Measurements from ENCODE around the gene ISG20L2.
A peak's percentile ranks its signal among the peaks of the same experiment; 100 is the strongest.
"Not testable (repeated sequence)": the region's sequence is repeated elsewhere in the genome, so short reads cannot be mapped to it uniquely, and the experiment has no call there.

Gene ISG20L2, protein sequence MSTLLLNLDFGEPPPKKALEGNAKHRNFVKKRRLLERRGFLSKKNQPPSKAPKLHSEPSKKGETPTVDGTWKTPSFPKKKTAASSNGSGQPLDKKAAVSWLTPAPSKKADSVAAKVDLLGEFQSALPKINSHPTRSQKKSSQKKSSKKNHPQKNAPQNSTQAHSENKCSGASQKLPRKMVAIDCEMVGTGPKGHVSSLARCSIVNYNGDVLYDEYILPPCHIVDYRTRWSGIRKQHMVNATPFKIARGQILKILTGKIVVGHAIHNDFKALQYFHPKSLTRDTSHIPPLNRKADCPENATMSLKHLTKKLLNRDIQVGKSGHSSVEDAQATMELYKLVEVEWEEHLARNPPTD

DNA sequence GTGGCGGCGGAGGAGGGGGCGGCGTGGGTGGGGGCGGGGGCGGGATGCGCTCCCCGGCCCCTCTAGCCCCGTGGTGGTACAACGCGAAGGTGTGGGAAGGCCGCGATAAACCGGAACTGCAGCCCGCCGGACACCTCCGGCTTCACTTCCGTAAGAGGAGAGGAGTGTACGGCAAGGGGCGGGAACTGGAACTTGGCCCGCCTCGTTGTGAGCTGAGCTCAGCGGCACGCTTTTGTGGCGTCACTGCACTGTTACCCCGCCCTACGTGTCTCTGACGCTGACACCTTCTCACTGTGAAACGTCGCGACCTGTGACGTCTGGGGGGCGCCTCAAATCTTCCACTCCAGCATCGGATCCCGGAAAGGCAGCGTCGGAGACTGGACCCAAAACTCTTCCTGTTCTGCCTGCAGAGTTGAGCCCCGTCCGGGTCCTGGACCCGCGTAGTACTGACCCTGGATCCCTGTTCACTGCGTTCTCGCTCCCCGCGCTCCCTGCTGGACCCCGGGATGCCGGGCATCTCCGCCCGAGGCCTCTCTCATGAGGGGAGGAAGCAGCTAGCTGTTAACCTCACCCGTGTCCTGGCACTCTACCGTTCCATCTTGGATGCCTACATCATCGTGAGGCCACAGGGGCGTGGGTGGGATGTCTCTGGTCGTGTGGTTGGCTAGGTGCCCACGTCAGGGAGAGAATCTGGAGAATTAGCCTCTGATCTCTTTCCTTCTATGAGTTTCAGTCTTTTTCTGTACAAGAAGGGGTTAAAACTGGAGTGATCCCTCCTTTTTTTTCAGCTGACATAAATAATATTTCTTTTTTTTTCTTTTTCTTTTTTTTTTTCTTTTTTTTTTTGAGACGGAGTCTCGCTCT, at the start of gene ISG20L2:
Gene ISG20L2, minus strand, starts transcription at position 168 of the 864 bp plus-strand sequence. CDS start 1,114 bp downstream, outside the sequence.
- DNase-seq: peak; percentile 99

DNA sequence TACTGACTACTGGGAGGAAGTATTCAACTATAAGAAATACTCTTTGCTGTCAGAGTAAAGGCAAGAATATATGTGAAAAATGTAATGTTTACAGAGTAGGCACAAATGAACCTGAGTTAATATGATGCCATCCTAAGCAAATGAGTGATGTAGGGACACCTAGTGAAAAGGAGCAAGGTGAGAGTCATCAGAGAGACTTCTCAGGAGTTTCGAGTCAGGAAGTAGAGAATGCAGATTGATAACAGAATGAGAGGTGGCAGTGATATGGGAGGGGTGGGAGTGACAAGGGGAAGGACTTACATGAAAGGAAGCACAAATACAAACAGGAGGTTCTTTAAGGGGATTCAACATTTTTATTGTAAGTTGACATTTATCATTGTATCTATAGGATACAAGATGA, 49.0 kb upstream of the ISG20L2 start:
- DNase-seq: no peak

DNA sequence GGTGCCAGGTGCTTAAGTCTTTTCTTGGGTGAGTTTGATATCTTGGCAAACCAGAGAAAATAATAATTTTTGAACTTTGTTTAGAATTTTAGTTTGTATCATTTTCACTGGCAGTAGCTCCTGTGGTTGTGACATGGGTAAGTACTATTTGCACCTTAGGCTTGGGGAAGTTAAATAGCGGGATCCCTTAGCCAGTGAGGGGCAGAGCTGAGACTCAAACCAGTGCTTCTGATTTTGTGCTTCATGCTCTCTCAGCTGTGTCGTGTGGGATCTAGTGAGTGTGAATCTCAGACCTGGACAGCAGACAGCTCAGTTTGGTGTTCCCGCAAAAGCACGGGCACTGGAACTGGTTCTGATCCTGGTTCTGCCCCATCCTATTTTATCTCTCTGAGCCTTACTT, 48.4 kb upstream of the ISG20L2 start:
- no peak for DNase-seq

DNA sequence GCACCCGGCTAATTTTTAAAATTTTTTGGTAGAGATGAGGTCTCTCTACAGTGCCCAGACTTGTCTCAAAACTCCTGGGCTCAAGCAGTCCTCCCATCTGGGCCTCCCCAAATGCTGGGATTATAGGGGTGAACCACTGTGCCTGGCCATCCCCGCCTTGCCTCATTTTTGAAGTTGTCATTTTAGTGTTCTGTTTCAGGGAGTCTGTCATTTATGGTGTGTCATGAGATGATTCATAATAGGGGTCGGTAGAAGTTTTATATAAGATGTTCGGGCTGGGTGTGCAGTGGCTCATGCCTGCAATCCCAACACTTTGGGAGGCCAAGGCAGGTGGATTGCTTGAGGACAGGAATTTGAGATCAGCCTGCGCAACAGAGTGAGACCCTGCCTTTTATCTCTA, 47.2 kb upstream of the ISG20L2 start:
- DNase-seq: no peak

DNA sequence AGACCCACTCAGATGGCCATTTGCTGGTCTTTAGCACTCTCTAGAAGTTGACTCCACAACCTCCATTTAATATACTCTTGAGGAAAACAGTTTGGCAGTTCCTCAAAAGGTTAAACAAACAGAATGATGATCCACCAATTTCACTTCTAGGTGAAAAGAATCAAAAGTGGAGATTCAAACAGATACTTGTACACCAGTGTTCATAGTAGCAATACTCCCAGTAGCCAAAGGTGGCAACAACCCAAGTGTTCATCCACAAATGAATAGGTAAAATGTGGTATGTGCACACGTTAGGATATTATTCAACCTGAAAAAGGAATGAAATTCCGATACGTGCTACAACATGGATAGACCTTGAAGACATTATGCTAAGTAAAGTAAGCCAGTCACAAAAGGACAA, 45.0 kb upstream of the ISG20L2 start:
- no peak for DNase-seq

DNA sequence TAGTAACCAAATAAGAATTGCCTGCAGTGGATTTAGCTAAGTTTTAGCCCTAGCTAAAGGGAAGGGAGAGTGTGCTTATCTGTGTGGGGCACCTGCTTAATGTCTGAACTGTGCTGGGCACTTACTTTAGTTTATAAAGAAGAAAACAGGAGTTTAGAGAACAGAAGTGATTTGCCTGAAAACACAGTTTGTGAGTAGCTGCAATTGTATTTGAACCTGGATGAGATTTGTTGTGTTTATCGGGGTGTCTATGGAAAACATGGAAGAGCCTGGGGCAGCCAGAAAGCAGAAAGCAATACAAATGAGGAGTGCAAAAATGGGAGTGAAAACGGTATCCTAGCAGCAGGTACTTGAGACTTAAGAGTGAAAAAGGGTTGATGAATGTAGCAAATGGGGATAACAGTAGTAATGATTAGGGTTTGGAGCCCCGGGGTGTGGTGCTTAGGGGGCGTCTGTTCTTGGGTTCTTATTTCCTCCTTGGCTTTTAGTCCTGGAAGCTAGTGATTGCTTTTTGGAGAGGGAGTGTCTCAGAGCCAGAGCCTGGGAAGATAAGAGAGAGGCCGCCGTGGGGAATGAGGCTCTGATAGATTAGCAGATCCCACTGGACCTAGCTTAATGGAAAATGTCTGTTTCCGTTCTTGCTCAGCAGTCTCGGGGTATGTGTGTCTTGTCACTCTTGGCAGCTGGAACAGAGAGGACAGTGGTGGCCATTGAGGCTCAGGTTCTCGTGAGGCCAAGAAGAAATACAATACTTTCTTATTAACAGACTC, 44.3 kb upstream of the ISG20L2 start:
- peak; percentile 76 for DNase-seq

DNA sequence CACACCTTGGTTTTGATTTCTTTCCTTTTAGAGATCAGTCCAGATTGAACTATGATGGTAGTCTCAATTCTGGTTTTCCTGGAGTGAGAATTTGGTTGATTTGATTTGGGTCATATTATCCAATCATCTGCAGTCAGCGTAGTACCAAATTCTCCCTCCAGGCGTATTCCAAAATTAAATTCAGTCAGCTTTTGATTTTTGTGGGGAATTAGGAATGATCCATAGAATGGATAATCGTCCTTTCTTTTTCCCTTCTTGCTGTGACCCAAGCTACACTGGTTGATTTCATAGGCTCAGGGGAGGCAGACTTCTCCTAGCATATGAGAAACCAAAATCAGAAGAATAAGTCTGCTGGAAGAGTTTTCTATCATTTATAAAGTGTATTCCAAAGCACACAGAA, 43.7 kb upstream of the ISG20L2 start:
- DNase-seq: no peak

DNA sequence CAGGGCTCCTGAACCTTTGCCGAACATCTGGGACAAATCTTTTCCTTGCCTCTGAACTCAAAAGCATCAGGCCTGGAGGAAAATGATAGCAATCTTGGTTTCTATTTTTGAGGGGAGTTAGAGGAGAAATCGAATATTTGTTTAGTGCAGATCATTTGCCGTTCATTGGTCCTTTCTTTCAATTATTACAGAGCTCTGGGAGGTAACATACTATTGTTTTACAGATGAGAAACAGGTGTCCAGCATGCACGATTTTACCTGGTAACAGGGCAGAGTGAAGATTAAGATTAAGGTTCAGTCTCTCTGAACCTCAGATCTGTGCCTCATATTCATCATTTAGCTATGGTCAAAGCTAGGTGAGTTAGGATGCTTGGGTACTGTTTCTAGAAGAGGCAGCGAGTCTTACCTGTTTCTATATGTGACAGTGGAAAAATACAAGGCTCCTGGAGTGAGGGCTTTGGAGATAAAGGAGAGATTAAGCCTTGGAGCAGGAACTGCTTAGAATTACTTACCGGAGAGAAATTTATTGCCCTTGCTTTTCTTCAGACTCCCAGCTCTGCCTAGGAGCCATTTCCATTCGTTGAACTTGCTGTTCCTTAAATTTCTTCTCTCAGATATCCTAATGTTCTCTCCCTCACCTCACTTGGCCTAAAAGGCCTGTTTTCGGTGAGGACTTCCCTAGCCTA, 40.2 kb upstream of the ISG20L2 start:
- no peak for DNase-seq

DNA sequence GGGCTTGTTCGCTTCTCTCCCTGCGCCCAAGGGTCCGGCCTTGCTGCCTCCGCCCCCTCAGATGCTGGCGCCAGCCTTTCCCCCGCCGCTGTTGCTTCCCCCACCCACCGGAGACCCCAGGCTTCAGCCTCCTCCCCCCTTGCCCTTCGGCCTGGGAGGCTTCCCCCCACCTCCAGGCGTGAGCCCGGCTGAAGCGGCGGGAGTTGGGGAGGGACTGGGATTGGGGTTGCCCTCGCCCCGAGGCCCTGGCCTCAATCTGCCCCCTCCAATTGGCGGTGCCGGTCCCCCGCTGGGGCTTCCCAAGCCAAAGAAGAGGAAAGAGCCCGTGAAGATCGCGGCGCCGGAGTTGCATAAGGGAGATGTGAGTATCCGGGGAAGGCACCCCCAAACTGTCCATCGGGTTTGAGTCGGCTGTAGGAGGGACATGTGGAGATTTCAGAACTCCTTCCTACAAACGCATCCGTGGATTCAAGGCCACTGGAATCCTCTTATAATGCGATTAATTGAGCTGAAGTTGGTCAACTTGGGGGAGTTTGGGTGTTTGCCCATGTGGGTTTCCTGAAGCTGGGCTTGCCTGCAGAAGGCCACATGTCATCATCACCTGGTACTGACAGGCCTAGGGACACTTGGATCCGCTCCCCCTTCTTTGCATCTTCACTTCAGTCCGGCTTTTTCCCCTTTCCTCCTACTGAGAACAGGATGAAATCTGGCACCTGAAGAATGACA, 39.5 kb upstream of the ISG20L2 start:
- DNase-seq: no peak

DNA sequence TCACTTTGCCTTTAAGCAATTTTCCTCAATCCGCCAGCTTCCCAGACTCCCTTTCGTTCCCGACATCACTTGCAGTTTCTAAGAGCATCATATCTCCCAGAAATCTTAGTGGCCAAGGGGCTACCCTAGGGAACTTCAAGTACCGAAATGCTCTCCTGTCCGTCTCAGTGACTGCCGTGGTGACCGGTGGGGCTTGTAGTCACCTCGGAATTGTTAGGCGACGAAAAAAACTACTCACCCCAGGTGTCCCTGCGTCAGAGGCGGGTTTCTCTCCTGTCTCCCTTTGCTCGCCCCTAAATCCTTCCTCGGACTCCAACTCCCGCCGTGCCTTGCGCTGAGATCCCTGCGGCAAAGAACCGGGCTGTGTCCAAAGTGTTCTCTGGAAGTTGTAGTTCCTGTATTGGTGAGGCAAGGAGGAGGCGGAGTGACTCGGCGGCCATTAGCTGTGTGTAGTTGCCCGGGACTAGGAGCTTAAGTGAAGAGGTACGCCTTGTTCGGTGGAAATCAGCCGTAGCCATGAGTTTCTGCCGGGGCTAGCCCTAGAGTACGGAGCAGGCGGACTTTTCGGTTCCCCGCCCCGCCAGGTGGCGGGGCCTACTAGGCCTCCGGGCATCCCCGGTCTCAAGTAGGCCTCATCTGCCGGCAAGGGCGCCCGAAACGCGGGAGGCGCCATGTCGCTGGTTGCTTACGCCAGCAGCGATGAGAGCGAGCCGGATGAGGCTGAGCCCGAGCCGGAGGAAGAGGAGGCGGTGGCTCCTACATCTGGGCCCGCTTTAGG, 38.7 kb upstream of the ISG20L2 start, which contains the start of gene PRCC:
Gene PRCC, plus strand, starts transcription at position 435 of the 778 bp plus-strand sequence. Its CDS starts 237 bp downstream, at position 672.
- peak; percentile 100 for DNase-seq

DNA sequence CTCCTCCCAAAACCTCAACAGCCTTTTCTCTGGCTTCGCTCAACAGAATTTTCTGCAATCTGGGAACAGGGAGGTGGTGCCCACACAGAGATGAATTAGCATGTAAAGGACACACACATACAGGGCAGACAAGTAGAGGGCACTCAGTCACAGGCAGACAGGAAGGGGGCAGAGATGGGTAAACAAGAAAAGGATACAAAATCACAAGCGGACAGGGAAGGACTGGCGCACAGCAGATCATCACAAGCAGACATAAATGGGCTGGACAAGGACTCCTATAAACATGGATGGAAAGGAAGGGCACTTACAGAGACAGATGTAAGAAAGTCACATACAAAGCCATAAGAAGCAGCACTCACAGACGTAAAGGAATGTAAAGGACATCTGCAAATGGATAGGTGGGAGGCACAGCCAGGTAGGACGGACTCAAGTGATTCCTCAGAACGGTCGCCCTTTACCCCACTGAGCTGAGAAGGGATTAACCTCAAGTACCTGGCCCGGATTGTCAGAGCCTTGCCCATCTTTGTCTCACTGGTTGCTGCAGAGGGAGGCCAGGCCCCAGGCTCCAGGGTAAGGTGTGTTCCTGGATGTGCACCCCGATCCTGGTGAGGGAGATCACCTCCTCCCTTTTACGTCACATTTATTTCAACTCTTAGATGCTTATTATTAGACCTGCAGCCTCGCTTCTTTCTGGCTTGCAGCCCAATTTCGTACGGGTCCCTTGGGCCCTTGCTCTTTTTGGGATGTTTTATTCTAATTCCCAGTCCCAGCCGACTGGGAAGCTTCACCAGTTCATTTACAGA, 37.9 kb upstream of the ISG20L2 start:
- DNase-seq: no peak

DNA sequence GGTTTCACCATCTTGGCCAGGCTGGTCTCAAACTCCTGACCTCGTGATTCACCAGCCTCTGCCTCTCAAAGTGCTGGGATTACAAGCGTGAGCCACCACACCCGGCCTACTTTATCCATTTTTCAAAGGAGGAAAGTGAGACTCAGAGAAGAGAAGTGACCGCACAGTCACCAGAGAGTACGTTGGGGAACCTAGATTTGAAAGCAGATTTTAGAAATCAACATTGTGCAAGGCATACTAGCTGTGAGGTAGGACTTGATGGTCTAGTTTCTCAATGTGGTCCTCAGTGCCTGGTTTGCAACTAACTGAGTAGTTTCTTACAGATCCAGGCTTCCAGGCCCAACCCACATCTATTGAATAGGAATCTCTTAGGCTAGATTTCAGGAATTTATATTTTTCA, 37.1 kb upstream of the ISG20L2 start:
- no peak for DNase-seq

DNA sequence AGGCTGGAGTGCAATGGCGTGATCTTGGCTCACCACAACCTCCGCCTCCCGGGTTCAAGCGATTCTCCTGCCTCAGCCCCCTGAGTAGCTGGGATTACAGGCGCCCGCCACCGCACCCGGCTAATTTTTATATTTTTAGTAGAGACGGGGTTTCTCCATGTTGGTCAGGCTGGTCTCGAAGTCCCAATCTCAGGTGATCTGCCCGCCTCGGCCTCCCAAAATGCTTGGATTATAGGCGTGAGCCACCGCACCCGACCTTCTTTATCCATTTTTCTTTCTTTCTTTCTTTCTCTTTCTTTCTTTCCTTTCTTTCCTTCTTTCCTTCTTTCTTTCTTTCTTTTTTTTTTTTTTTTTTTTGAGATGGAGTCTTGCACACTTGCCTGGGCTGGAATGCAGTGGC, 36.6 kb upstream of the ISG20L2 start:
- DNase-seq: not testable (repeated sequence)

DNA sequence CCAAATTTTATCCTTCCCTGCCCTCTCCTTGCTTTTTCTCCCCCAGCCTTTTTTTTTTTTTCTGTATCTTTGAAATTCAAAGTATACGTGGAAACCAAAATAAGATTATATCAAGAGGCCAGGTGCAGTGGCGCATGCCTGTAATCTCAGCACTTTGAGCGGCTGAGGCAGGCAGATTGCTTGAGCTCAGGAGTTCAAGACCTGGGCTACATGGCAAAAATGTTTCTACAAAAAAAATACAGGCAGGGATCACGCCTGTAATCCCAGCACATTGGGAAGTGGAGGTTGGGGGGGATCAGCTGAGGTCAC, 32.2 kb upstream of the ISG20L2 start:
- no peak for DNase-seq

DNA sequence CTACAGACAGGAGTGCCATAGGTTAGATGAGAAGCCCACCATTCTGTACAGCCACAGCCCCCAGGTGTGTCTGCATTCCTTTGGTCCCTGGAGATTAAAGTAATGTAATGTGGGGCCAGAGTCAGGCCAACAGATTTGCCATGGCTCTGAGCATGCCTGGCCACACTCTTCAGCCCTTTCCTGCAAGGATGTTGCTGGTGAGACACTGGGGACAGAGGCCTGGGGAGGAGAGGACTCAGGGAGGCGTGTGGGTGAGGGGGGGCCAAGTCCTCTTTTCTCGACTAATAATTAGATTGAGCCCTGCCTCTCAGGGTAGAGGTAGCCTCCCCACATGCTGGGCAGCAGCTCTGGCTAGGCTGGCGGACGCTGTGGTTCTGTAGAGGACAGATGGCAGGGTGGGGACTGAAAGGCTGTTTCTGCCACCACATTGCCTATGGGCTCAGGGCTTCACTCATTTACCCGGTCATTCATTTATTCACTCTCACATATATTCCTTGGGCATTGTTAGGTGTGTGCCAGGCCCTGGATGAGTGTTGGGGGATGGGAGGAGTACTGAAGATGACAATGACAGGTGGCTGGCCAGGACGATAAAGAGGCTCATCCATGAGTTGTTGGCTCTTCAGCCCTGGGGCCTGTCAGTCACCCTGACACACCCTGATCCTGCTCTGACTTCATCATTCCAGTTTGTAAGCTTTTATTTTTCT, 31.7 kb upstream of the ISG20L2 start:
- no peak for DNase-seq

DNA sequence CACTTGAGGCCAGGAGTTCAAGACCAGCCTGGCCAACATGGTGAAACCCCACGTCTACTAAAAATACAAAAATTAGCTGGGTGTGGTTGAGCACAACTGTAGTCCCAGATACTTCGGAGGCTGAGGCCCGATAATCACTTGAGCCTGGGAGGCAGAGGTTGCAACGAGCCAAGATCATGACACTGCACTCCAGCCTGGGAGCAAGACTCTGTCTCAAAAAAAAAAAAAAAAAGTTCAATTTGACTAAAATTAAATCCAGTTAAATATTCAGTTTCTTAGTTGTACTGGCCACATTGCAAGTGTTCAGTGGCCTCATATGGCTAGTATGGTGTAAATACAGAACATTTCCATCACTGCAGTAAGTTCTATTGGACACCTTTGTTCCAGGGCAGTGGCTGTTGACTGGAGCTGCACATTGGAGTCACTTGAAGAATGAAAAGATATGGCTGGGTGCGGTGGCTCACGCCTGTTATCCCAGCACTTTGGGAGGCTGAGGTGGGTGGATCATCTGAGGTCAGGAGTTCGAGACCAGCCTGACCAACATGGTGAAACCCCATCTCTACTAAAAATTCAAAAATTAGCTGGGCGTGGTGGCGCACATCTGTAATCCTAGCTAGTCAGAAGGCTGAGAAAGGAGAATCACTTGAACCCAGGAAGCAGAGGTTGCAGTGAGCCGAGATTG, 29.1 kb upstream of the ISG20L2 start:
- not testable (repeated sequence) for DNase-seq

DNA sequence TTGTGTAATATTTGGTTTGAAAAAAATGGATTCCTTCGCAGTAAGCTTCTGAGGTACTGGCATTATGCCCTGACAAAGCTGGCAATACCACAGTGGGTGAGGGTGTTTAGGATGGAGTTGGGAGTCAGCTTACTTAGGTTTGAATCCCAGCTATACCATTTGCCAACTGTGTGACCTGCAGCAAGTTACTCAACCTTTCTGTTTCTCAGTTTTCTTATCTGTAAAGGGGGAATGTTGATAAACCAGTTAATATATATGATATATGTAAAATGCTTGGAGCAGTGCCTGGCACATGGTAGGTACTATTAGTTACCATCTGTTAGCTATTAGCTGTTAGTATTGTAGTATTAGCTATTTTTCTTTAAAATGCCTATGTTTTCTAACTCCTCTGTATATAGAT, 27.8 kb upstream of the ISG20L2 start:
- no peak for DNase-seq

DNA sequence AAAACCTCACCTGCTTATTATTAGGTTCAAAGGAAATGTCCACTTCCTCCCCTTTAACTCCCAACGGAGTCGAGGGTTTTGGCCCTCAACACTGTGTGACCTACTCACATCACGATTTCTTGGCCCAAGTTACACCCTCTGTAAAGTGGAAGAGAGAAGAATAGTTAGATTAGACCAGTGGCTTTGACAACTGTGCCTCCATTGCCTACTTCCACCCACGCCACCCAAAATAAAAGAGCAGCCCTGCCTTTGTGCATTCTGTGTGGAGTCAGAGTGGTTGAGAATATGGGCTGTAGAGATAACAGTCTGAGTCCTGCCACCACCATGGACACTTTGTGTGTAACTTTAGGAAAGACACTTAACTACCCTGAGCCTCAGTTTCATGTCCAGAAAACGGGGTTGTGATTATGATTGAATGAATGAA, 27.0 kb upstream of the ISG20L2 start:
- peak; percentile 73 for DNase-seq

DNA sequence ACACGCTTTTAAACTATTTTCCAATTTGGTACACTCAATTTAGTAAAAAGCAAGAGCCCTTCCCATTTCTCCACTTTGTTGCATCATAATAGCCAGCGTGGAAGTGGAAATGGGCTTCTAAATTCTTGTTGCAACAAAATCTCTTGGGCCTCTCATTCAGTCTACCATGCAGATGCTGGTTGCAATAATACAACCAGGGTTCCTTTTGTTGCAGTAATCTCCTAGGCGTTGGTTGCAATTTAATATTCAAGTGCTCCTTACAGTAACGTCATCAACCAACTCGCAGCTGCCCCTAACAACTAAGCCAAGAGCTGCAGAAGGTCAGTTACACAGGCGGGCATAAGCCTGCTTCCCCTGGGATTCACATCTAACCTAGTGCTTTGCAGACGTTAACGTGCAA, 25.7 kb upstream of the ISG20L2 start:
- DNase-seq: no peak
